Activated T-helper 1 cell treated with anti-CD3 and anti-CD28 coated beads, Interleukin-12 subunit alpha, Interleukin-12 subunit beta, Interleukin-2, Interleukin-4 antibody, amounts not matched to agents 30 ng/mL and 10 ng/mL and 1 ng/mL, durations not matched to agents 14 hours and 24 hours and 36 hours (primary cell): ENCODE results near the gene CXCR3. TPM values are rescaled to one million over a fixed set of nuclear protein-coding genes. Genes with fewer than 3 reads are reported as not detected.
"Not testable (repeated sequence)": the region's sequence is repeated elsewhere in the genome, so short reads cannot be mapped to it uniquely, and the experiment has no call there.

Experiments used
- DNase-seq: peaks from one replicate; pipeline ENCODE4 v3.0.0; 2021; ENCODE audit warnings: low spot score
- H3K27ac Mint-ChIP-seq: one replicate; pipeline ENCODE4 v1.8.0; 2021; ENCODE audit warnings: mild to moderate bottlenecking, mixed read lengths
- H3K27me3 Mint-ChIP-seq: one replicate; pipeline ENCODE4 v1.8.0; 2022; ENCODE audit warnings: mild to moderate bottlenecking, moderate library complexity, mixed read lengths; ENCODE audit not compliant: insufficient read depth
- H3K36me3 Mint-ChIP-seq: one replicate; pipeline ENCODE4 v1.8.0; 2021; ENCODE audit warnings: low read depth, mixed read lengths
- H3K4me1 Mint-ChIP-seq: one replicate; pipeline ENCODE4 v1.8.0; 2021; ENCODE audit warnings: low read depth, mixed read lengths
- H3K4me3 Mint-ChIP-seq: one replicate; pipeline ENCODE4 v1.8.0; 2021; ENCODE audit warnings: mild to moderate bottlenecking, moderate library complexity, mixed read lengths
- H3K9me3 Mint-ChIP-seq: one replicate; pipeline ENCODE4 v1.8.0; 2021; ENCODE audit warnings: mixed read lengths
- intact Hi-C: fragments of 100-400 bp; cut with micrococcal nuclease; formaldehyde crosslinking; loops from one replicate; pipeline ENCODE4 v1.15.1; 2024
- total RNA-seq: library from RNA; stranded (reverse); gene quantifications from 2 replicates; pipeline ENCODE4 v1.2.3, GENCODE V29; 2022

The CXCR3 gene
- total RNA-seq, 1 donor from 2014 or later = 55.4 TPM

- no peaks in the 10 kb centered on the region for H3K9me3 Mint-ChIP-seq
Observed at GRCh38 chrX:71659342-71659741, 41.0 kb upstream of the CXCR3 start.

DNA sequence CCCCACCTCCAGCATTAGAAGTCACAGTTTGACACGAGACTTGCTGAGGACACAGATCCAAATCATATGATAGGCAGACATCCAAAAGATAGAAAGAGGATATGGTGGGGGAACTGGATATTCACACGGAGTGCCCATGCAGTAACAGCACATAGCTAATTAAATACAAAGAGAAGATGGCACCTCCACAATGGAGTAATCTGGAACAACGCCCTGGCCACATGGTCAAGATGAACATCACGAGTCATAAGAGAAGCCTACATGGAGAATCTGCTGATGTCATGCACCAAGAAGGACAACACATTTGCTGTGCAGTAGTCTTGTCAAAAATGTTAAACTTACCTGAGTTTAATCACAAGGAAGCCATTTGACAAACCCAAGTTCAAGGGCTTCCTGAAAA lies 39.0 kb upstream of the CXCR3 start:
- Mint-ChIP-seq H3K4me3 (no peak overlapping the region), H3K4me1 (peaks cover 20% of the 10 kb centered on the region), H3K27me3 (peaks cover 9% of the 10 kb centered on the region), H3K9me3 (no peaks in the 10 kb centered on the region), H3K27ac (no peak overlapping the region), H3K36me3 (peaks cover 3% of the 10 kb centered on the region)
- DNase-seq = no peak
- intact Hi-C loops = no loop called here

More at GRCh38 chrX:71659342-71659741, 41.0 kb upstream of the CXCR3 start:
- peaks cover 7% of the 10 kb centered on the region for H3K27me3 Mint-ChIP-seq
- peaks cover 3% of the 10 kb centered on the region for H3K36me3 Mint-ChIP-seq
- peaks cover 32% of the 10 kb centered on the region for H3K4me1 Mint-ChIP-seq
- DNase-seq = no peak
- H3K4me3 Mint-ChIP-seq = no peak overlapping the region
- intact Hi-C loops = no loop called here
- H3K27ac Mint-ChIP-seq = no peak overlapping the region

DNA sequence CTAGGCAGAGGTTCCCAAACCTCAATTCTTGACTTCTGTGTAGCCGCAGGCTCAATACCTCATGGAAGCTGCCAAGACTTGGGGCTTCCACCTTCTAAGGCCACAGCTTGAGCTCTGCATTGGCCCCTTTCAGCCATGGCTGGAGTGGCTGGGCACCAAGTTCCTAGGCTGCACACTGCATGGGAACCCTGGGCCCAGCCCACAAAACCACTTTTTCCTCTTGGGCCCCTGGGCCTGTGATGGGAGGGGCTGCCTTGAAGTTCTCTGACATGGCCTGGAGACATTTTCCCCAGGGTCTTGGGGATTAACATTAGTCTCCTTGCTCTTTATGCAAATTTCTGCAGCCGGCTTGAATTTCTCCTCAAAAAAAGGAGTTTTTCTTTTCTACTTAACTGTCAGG lies 35.0 kb upstream of the CXCR3 start:
- Mint-ChIP-seq H3K4me1 (peaks cover 25% of the 10 kb centered on the region), H3K36me3 (peaks cover 3% of the 10 kb centered on the region), H3K27me3 (peaks cover 7% of the 10 kb centered on the region), H3K27ac (no peak overlapping the region), H3K4me3 (no peak overlapping the region), H3K9me3 (no peaks in the 10 kb centered on the region)
- DNase-seq = no peak
- intact Hi-C loops = loop anchor here (5.0 kb wide), 2 partner anchors 251 to 681 kb away; no protein-coding TSS in a partner anchor

- no peak overlapping the region for H3K4me3 Mint-ChIP-seq
- peaks cover 28% of the 10 kb centered on the region for H3K4me1 Mint-ChIP-seq
- H3K9me3 Mint-ChIP-seq = no peaks in the 10 kb centered on the region
- peak; percentile 28 for DNase-seq
- H3K36me3 Mint-ChIP-seq = peaks cover 3% of the 10 kb centered on the region
- peaks cover 7% of the 10 kb centered on the region for H3K27me3 Mint-ChIP-seq
- intact Hi-C loops = loop anchor here (1.0 to 5.0 kb wide), 3 partner anchors 43 to 680 kb away; no protein-coding TSS in a partner anchor
- no peak overlapping the region for H3K27ac Mint-ChIP-seq
Observed at GRCh38 chrX:71652405-71652804, 34.1 kb upstream of the CXCR3 start.

DNA sequence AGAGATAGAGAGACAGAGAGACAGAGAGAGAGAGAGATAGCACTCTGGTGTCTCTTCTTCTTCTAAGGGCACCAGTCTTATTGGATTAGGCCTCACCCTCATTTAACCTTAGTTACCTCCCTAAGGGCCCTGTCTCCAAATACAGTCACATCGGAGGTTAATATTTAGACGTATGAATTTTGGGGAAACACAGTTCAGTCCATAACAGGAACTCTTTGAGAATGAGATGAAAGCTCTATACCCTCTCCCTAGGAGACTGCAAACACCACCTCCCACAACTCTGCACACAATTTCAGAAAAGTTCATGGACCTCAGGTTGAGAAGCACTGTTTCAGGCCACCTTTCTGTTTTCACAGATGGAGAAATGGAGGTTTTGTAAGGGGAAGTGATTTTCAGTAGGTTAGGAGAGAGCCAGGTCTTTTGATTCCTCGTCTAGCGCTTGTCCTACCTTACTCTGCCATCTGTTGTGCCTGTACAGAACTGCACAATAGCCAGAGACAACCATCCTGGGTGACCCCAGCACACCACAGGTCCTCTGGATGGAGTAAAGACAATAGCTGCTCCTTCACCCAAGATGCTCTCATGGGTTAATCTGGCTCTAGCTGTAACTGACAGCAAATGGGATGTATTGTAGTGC lies 32.1 kb upstream of the CXCR3 start:
- Mint-ChIP-seq H3K27me3 (peaks cover 2% of the 10 kb centered on the region), H3K4me3 (no peak overlapping the region), H3K27ac (no peak overlapping the region), H3K9me3 (no peaks in the 10 kb centered on the region), H3K36me3 (no peaks in the 10 kb centered on the region), H3K4me1 (peaks cover 22% of the 10 kb centered on the region)
- no peak for DNase-seq
- intact Hi-C loops = loop anchor here (1.0 to 5.0 kb wide), 3 partner anchors 31 to 678 kb away; no protein-coding TSS in a partner anchor

DNA sequence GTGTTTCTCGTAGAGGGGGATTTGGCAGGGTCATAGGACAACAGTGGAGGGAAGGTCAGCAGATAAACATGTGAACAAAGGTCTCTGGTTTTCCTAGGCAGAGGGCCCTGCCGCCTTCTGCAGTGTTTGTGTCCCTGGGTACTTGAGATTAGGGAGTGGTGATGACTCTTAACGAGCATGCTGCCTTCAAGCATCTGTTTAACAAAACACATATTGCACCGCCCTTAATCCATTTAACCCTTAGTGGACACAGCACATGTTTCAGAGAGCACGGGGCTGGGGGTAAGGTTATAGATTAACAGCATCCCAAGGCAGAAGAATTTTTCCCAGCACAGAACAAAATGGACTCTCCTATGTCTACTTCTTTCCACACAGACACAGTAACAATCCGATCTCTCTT lies 26.1 kb upstream of the CXCR3 start:
- intact Hi-C loops, H3K4me1 Mint-ChIP-seq: not testable (repeated sequence)

DNA sequence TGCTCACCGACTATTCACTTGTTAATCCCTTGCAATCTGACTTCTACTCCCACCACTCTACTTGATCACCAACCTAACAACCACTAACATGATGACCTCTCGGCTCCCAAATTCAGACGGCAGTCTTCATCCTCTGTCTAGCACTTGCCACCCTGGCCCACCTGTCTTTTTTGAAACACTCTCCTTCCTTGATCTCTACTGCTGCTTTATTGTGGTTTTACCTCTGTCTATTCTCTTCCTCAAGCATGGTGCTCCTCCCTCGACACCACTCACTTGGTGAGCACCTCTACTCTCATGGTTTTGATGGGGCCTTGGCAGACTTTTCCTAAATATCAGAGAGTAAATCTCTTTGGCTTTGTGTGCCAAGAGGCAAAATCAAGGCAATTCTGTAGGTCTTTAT lies 21.7 kb upstream of the CXCR3 start:
- H3K27me3 Mint-ChIP-seq = no peaks in the 10 kb centered on the region
- H3K9me3 Mint-ChIP-seq = no peaks in the 10 kb centered on the region
- no peak overlapping the region for H3K27ac Mint-ChIP-seq
- no peak for DNase-seq
- intact Hi-C loops = no loop called here
- H3K4me3 Mint-ChIP-seq = no peak overlapping the region
- no peaks in the 10 kb centered on the region for H3K36me3 Mint-ChIP-seq
- H3K4me1 Mint-ChIP-seq = no peaks in the 10 kb centered on the region

More for the DNA sequence above, 26.1 kb upstream of the CXCR3 start:
- not testable (repeated sequence) for H3K4me3 Mint-ChIP-seq, H3K27me3 Mint-ChIP-seq, DNase-seq, H3K36me3 Mint-ChIP-seq, H3K9me3 Mint-ChIP-seq, H3K27ac Mint-ChIP-seq

DNA sequence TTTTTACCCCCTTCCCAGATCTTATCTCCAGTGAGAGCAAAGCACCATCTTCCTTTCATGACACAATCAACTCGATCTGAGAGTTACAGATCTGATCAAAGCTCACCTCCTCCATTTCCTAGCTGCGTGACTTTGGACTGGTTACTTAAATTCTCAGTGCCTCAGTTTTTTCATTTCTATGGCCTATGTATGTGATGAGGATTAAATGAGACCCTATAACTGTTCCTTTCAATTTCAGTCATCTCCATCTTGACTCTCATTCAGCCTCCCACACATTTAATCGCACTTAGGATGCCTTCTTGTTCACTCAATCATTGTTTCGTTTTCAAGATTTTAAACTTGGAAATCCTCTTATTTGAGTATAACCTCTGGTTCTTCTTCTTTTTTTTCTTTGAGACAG lies 20.1 kb upstream of the CXCR3 start:
- no peaks in the 10 kb centered on the region for H3K4me1 Mint-ChIP-seq
- no peaks in the 10 kb centered on the region for H3K27me3 Mint-ChIP-seq
- H3K9me3 Mint-ChIP-seq = no peaks in the 10 kb centered on the region
- DNase-seq = no peak
- no peak overlapping the region for H3K27ac Mint-ChIP-seq
- H3K4me3 Mint-ChIP-seq = no peak overlapping the region
- H3K36me3 Mint-ChIP-seq = no peaks in the 10 kb centered on the region
- intact Hi-C loops = loop anchor here (1.0 to 5.0 kb wide), 2 partner anchors 16 to 106 kb away; partner anchors contain the start of gene OGT

GRCh38 chrX:71637848-71638247 lies 19.5 kb upstream of the CXCR3 start:
- no peaks in the 10 kb centered on the region for H3K36me3 Mint-ChIP-seq
- peaks cover 5% of the 10 kb centered on the region for H3K4me1 Mint-ChIP-seq
- no peaks in the 10 kb centered on the region for H3K9me3 Mint-ChIP-seq
- DNase-seq = no peak
- H3K27me3 Mint-ChIP-seq = no peaks in the 10 kb centered on the region
- H3K27ac Mint-ChIP-seq = no peak overlapping the region
- intact Hi-C loops = loop anchor here (1.0 to 5.0 kb wide), 2 partner anchors 16 to 106 kb away; partner anchors contain the start of gene OGT
- H3K4me3 Mint-ChIP-seq = no peak overlapping the region

DNA sequence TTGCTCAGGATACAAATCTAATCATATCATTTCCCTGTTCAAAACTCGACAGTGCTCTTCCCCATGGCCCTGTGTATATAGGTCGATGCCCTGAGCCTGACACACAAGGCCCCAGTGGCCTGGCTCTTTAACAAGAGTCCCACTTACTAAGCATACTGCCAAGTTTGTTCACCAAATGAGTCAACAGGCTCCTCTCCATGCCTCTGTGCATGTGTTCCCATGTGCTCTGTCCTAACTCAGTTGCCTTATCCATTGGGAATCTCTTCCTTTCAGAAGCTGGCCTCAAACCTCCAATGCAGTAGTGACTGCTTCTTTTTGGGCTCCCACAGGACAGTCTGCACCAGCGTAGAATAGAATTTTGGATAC lies 18.9 kb upstream of the CXCR3 start:
- intact Hi-C loops = loop anchor here (5.0 kb wide), 1 partner anchor 105 kb away; the partner anchor contains the start of gene OGT
- DNase-seq = no peak
- Mint-ChIP-seq H3K27ac (peak overlapping the region; percentile 80), H3K4me1 (peaks cover 10% of the 10 kb centered on the region), H3K9me3 (no peaks in the 10 kb centered on the region), H3K36me3 (peaks cover 4% of the 10 kb centered on the region), H3K27me3 (no peaks in the 10 kb centered on the region), H3K4me3 (no peak overlapping the region)

GRCh38 chrX:71636438-71637252 lies 18.3 kb upstream of the CXCR3 start:
- peaks cover 4% of the 10 kb centered on the region for H3K36me3 Mint-ChIP-seq
- H3K4me3 Mint-ChIP-seq = no peak overlapping the region
- H3K27ac Mint-ChIP-seq = peak overlapping the region; percentile 80
- intact Hi-C loops = loop anchor here (5.0 kb wide), 1 partner anchor 104 kb away; the partner anchor contains the start of gene OGT
- H3K4me1 Mint-ChIP-seq = peaks cover 10% of the 10 kb centered on the region
- no peak for DNase-seq
- H3K27me3 Mint-ChIP-seq = no peaks in the 10 kb centered on the region
- no peaks in the 10 kb centered on the region for H3K9me3 Mint-ChIP-seq

DNA sequence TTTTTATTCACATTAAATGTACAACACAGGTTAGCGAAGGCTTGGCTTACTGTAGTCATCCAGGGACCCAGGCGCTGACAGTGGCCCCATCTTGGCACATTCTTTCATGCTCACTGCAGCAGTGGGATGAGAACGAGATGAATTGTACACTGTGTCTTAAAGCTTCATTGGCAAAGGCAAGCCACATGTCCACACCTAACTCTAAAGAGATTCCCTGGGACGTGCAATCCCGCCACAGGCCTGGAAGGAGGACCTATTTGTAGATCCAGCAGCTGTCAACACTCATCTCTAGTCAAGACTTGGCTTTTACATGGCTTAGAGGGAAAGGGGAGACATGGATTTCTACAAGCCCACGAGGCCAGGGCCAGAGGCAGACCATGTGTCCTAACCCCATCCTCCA lies 16.1 kb upstream of the CXCR3 start:
- Mint-ChIP-seq H3K4me3 (no peak overlapping the region), H3K27me3 (no peaks in the 10 kb centered on the region), H3K9me3 (no peaks in the 10 kb centered on the region), H3K4me1 (peaks cover 15% of the 10 kb centered on the region), H3K36me3 (peaks cover 4% of the 10 kb centered on the region), H3K27ac (no peak overlapping the region)
- intact Hi-C loops = no loop called here
- no peak for DNase-seq
